OCI-LY7 (cell line): Measurements from ENCODE around the gene PLXNA4.

ENCODE experiments used
- CTCF ChIP-seq: fragments of 200-600 bp; sonication (generic); conservative IDR thresholded peaks from 2 replicates; pipeline ENCODE4 v1.5.1; 2014; ENCODE audit warnings: mild to moderate bottlenecking, antibody characterized with exemption, low read length, moderate library complexity, mixed read lengths
- EZH2phosphoT487 ChIP-seq: fragments of 200-600 bp; sonication (generic); IDR thresholded peaks from 2 replicates; pipeline ENCODE4 v1.6.1; 2018; ENCODE audit warnings: low read depth, borderline replicate concordance, mild to moderate bottlenecking, mixed run types, antibody characterized with exemption, low read length, moderate library complexity, mixed read lengths

GRCh38 chr7:132592231-132592920, 16.1 kb upstream of the PLXNA4 start:
- TF ChIP-seq CTCF (no peak), EZH2phosphoT487 (no peak)
